Uterus (tissue), 2 donors: ENCODE measurements around the gene CNTD1.

ENCODE experiments used
- POLR2A ChIP-seq, 2 donors: fragments of 450-650 bp; IDR thresholded peaks; one replicate each; pipeline ENCODE4 v1.6.1; 2016; ENCODE audit warnings: antibody characterized with exemption in 2 of 2, mild to moderate bottlenecking in 1 of 2, moderate library complexity in 1 of 2
- TF ChIP-seq, protein P1 (sequence below), 4 experiments: fragments of 200-600 bp in 2 of 4; fragments of 450-650 bp in 2 of 4; sonication (generic) in 2 of 4; IDR thresholded peaks; one replicate each; pipeline ENCODE4 v1.5.1; 2016 to 2019; ENCODE audit warnings: antibody characterized with exemption in 4 of 4, mild to moderate bottlenecking in 2 of 4, moderate library complexity in 1 of 4

DNA sequence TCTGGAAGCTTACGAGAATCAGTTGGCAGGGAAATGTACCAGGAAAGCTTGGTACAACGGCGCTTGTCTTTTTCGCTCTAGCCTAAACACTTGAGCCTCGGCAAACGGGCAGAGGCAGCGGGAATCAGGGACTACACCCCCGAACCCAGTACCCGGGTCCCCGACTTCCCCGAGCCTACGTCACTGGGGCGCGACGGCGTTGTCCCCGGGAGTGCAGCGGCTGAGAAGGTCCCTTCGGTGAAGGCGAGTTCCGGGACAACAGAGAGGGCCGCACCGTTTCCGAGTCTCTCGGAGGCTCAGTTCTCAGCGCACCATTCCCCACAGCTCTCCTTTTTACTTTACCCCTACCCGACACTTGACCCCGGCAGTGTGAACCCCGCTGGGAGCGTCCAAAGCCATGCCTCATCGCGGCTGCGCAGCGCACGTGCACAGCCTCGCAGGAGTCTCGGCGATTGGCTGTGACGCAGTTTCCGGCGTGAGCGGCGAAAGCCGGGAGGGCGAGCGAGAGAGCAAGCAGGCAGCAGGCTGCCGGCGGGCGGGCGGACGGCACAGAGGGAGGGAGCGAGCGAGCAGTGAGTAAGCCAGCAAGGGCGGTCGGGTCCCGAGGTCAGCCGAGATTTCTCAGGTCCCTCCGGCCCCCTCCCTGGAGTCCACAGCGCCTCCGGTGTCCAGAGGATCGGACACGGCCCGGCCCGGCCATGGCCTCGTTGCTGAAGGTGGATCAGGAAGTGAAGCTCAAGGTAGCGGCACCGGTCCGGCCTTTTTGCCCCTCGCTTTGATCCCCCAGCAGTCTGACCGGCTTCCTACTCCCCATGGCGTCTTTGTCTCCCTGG is 34.5 kb downstream of the CNTD1 start, which contains the start of gene PSME3:
- TF ChIP-seq, protein P1, sequence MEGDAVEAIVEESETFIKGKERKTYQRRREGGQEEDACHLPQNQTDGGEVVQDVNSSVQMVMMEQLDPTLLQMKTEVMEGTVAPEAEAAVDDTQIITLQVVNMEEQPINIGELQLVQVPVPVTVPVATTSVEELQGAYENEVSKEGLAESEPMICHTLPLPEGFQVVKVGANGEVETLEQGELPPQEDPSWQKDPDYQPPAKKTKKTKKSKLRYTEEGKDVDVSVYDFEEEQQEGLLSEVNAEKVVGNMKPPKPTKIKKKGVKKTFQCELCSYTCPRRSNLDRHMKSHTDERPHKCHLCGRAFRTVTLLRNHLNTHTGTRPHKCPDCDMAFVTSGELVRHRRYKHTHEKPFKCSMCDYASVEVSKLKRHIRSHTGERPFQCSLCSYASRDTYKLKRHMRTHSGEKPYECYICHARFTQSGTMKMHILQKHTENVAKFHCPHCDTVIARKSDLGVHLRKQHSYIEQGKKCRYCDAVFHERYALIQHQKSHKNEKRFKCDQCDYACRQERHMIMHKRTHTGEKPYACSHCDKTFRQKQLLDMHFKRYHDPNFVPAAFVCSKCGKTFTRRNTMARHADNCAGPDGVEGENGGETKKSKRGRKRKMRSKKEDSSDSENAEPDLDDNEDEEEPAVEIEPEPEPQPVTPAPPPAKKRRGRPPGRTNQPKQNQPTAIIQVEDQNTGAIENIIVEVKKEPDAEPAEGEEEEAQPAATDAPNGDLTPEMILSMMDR (IDR thresholded peaks at IDR 0.05), result peak in 1 of 4 experiments; percentile 28
- peak; percentile 77 to 92 for TF ChIP-seq POLR2A (IDR thresholded peaks at IDR 0.05)
